NCI-H2196 treated with DMSO at 0.1 percent for 48 hours (cell line): ENCODE results near the gene ABCA10.

Experiments
- DNase-seq: peaks from one replicate; lab custom pipeline; 2025; ENCODE audit not compliant: unreplicated experiment; lab: John Stamatoyannopoulos, UW

ABCA10 gene

GRCh38 chr17:69103557-69104233, 124.9 kb downstream of the ABCA10 start:
- no peak for DNase-seq

- no peak for DNase-seq
These were observed 130.0 kb downstream of the ABCA10 start for GRCh38 chr17:69098625-69099024.
